HG03108 (cell line): ENCODE results near the gene GAL3ST2.

ENCODE experiments used
- ATAC-seq: cut with Tn5 transposase; IDR thresholded peaks from one replicate; pipeline ENCODE4 v1.9.1; 2021; ENCODE audit warnings: moderate library complexity; ENCODE audit not compliant: unreplicated experiment

The GAL3ST2 gene

DNA sequence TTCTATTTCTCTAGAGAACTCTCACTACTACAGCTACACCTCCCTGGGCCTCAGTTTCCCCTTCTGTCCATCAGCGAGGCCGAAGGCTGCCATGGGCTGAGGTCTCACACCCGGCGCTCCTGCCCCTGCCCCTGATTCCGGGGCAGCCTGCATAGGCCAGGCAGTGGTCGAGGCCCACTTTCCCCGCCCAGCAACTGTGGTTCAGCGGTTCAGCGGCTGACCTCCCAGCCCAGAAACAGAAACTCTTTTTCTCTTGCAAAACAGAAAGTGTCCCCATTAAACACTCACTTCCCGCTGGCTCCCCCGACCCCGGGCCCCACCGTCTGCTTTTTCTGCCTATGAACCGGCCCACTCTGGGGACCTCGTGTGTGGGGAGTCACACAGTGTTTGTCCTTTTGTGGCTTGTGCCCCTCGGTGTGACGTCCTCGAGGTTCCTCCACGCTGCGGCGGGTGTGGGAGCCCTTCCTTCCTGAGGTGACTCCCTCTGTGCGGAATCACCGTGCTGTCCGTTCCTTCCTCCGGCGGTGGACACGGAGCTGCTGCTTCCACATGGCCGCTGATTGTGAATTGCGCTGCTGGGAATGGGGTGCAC is 66.1 kb downstream of the GAL3ST2 start:
- ATAC-seq: peak; percentile 45

DNA sequence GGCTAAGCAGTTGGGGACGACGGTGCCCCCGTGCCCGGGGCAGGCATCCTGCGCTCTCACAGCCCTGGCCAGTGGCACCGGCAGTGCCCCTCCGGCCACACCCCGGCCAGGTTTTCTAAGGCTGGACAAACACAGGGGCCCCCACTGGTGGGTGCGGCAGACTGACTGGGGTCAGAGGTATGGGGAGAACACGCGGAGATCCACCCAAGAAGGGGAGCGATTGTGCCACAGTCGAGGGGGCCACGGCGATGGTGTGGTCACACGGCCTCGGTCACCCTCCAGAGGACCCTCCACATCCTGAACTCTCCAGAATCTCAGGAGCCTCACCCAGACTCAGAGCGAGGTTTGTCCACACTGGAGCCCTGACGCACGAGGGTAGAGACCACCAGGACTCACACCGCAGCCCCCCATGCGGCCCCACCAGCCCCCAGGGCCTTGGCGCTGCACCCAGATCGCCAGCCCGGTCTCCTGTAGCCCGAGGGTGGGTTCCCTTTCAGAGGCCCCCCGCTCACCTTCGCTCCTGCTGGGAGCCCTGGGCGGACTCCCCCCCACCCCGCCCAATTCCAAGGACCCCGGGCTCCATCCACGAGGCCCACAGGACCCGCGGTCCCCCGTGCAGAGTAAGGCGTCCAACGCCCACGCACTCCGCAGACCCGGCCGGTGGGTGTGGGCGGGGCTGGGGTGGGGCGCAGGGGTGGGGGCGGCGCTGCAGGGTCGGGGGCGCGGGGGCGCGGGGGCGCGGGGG is 66.9 kb downstream of the GAL3ST2 start:
- ATAC-seq: no peak

GRCh38 chr2:241844066-241844728 is 67.6 kb downstream of the GAL3ST2 start:
- ATAC-seq: peak; percentile 61

DNA sequence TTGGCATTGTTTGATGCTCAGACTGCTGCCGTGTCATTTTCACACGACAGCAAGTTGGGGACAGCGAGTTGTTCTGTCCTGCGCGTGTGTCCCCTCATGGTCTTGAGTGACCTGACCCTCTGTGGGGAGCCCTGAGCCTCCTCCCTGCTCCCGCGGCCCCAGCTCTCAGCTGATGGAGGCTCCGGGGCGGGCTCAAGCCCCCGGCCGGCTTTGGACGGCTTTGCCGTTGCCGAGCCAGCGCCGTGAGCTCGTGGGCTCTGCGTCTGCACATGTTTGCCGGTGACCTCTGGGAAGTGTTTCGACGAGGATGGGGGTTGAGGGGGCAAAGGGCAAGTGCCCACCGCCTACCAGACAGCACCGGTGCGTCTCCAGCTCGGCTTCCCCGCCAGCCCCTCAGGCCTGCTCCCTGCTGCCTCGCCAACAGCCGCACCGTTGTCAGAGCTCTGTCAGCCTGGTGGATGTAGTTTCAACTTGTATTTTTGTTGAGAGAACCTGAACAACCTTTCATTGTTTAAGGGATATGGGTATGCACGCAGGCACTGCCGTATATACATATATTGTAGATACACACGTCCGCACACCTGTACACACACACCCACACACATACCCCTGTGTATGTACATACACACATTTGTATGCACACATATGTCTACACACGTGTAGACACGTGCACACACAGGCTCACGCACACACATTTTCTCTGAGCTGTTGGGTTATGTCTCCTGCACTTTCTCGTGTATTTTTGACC is 68.4 kb downstream of the GAL3ST2 start:
- no peak for ATAC-seq

DNA sequence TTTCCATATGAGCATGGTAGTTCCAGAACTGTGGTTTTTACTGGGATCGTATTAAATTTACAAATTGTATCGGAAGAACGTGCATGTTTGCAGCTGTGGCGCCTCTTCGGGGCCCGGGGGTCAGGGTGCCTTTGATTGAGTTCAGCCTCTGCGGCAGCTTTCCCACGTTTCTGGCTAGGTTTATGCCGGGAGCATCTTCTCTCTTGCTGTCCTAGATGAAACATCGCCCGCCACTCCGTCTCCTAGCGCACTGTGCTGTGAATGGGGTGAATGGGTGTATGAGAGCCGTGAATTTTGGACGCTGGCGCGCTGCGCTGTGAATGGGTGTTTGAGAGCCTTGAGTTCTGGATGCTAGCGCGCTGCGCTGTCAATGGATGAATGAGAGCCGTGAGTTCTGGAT is 69.8 kb downstream of the GAL3ST2 start:
- no peak for ATAC-seq

DNA sequence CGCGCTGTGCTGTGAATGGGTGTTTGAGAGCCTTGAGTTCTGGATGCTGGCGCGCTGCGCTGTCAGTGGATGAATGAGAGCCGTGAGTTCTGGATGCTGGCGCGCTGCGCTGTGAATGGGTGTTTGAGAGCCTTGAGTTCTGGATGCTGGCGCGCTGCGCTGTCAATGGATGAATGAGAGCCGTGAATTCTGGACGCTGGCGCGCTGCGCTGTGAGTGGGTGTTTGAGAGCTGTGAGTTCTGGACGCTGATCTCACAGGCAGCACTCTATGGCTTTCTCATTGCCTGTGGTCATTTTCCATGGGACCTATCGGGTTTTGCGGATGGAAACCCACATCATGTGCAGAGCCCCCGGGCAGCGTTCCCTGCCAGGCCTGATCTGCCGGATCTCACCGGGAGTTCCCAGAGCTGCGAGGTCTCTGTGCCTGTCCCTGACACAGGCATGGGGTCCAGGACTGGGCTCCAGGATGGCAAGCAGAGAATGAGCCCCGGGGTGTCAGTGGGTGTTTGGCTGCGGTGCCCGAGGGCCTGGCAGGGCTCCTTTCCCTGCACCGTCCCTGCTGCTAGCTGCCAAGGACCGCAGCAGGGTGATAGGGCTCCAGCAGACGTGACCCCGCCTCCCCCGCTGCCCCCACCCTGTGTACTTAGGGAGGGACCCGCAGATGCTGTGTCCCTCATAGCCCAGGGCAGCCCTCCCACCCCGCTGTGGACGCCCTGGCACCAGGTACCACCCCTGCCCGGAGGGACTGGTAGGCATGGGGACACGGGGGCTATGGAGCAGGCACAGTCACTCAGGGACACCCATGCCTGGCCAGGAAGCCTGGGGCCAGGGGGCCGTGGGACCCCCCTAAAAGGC is 72.4 kb downstream of the GAL3ST2 start:
- no peak for ATAC-seq

DNA sequence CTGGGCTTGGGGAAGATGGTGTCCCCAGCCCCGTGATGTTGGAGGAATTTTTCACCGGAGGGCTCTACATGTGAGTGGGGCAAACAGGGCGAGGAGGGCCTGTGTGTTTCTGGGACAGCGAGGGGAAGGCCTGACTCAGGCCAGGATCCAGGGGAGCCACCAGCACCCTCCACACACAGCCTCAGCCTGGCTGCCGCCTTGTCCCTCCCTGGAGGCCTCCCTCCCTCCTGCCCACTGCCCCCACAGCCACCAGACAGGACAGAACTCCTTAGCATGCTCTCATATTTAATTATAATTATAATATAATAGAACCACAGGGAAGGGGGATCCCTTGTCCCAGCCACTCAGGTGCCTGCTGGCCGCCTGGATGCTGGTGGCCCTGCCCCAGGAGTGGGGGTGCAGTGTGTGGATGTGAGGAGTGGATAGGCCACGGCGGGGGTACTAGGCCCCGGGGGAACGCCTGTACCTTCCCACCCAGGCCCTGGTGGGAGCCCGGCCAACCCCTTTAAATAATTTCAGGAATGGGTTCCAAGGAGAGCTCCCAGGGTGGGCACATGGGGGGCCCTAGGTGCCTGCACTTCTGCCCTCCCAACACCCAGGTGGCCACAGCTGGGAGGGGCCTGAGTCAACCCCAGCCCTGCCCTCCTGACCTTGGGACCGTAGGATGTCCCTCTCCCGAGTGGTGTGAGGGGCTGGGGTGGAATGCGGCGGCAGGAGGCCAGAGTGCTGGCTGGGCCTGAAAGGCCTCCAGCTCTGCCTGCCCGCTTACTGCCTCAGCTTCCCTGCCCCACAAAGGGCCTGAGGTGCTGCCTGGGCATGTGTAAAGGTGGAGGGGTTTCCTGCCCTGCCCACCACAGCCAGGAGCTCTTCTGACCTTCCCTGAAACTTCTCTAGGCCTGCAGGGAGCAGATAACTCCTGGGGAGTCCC is 73.3 kb downstream of the GAL3ST2 start:
- ATAC-seq: no peak

DNA sequence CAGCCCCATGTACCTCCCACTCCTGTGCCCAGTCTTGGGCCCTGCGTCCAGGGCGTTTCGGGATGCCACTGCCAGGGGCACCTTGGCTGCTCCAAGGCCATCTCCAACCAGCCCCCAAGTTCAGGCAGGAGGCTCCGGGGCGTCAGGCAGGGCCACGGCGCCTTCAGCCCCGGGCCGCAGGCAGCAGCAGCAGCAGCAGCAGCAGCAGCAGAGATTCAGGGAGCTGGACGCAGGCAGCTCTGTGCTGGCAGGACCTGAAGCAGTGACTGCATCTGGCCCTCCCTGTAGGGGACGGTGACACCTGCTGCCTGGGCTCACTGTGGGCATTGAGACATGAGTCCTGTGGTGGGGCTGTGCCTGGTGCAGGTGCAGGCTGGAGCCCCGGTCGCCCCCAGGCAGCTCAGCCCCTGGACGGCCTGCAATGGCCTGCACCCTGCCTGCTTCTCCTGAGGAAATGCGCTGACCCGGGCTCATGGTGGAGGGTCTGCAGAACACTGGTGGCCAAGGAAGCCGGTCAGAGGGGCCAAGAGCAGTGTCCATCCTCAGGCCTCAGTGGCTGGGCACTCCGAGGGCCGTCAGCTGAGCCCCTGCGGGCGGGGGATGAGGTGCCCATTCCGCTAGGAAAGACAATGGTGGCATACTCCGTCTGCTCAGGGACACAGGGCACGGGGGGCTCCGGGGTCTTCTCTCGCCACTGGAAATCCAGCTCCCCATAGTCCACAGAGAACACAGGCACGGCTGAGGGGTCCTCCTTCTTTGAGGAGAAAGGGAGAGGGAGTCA is 74.1 kb downstream of the GAL3ST2 start:
- ATAC-seq: no peak

- no peak for ATAC-seq
These were observed 74.9 kb downstream of the GAL3ST2 start for GRCh38 chr2:241851325-241852115.

GRCh38 chr2:241852116-241852980 is 75.7 kb downstream of the GAL3ST2 start:
- ATAC-seq: no peak

- ATAC-seq: no peak
These were observed 76.5 kb downstream of the GAL3ST2 start for GRCh38 chr2:241852981-241853631.
